Stimulated activated CD8-positive, alpha-beta memory T cell treated with anti-CD3 and anti-CD28 coated beads, Interleukin-7, amount 100 ng/mL, for 1 hour (primary cell): ENCODE measurements around the gene CIITA.
"Not testable (repeated sequence)": the region's sequence is repeated elsewhere in the genome, so short reads cannot be mapped to it uniquely, and the experiment has no call there.

Source experiments
- DNase-seq, 2 donors: peaks; one replicate each; pipeline ENCODE4 v3.0.0-alpha.2; 2020; ENCODE audit warnings: low read depth in 2 of 2

CIITA gene

GRCh38 chr16:10937068-10937859, 60.3 kb downstream of the CIITA start:
- no peak for DNase-seq

- DNase-seq = no peak
Observed at GRCh38 chr16:10938321-10938720, 61.3 kb downstream of the CIITA start.

GRCh38 chr16:10938796-10939648, 62.0 kb downstream of the CIITA start:
- DNase-seq = no peak

- no peak for DNase-seq
Observed at GRCh38 chr16:10939649-10940234, 62.7 kb downstream of the CIITA start.

GRCh38 chr16:10940501-10941079, 63.6 kb downstream of the CIITA start:
- no peak for DNase-seq

- no peak for DNase-seq
Observed at GRCh38 chr16:10941127-10941933, 64.3 kb downstream of the CIITA start.

- DNase-seq = not testable (repeated sequence)
Observed at GRCh38 chr16:10941935-10942351, 64.9 kb downstream of the CIITA start.

GRCh38 chr16:10942352-10943063, 65.5 kb downstream of the CIITA start, which contains the start of gene DEXI:
Gene DEXI, minus strand, starts transcription at chr16:10942468. Its CDS starts 463 bp downstream, at chr16:10942005.
- peak; percentile 91 to 92 for DNase-seq

- DNase-seq = no peak
Observed at GRCh38 chr16:10943064-10943353, 66.0 kb downstream of the CIITA start.

- DNase-seq = peak; percentile 89 to 90
Observed at GRCh38 chr16:10944249-10945064, 67.5 kb downstream of the CIITA start, which contains the start of gene CLEC16A. Gene CLEC16A, plus strand, starts transcription at chr16:10944564. Its CDS starts 154 bp downstream, at chr16:10944718.

- DNase-seq = no peak
Observed at GRCh38 chr16:10945065-10945787, 68.2 kb downstream of the CIITA start.

- DNase-seq = no peak
Observed at GRCh38 chr16:10946308-10946707, 69.3 kb downstream of the CIITA start.

GRCh38 chr16:10947211-10947787, 70.3 kb downstream of the CIITA start:
- DNase-seq = no peak

- no peak for DNase-seq
Observed at GRCh38 chr16:10949424-10949970, 72.5 kb downstream of the CIITA start.

GRCh38 chr16:10950393-10950792, 73.4 kb downstream of the CIITA start:
- DNase-seq = no peak

- no peak for DNase-seq
Observed at GRCh38 chr16:10951026-10951425, 74.0 kb downstream of the CIITA start.

GRCh38 chr16:10954903-10955302, 77.9 kb downstream of the CIITA start:
- no peak for DNase-seq

GRCh38 chr16:10957771-10958482, 80.9 kb downstream of the CIITA start:
- no peak for DNase-seq
